ENCODE data around the gene NOTCH3.

NOTCH3 gene

DNA sequence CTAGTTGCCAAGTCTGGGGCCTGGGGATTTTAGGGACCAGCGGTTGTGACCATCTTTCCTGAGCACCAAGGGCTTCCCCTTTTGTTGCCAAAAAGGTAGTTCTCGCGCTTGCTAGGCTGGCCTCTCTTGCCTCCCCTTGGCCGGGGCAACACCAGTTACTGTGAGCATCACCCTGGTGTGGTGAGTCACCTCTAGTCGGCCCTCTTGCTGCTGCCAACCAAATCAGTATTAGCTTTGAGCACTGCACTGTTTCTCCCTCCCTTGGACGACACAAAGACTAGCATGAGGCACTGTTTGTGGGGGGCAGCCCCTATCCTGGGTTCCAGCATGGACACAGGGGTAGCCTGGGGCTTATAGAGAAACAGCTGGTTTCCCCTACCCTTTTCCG, 86.6 kb downstream of the NOTCH3 start:
- TF ChIP-seq, protein P1, sequence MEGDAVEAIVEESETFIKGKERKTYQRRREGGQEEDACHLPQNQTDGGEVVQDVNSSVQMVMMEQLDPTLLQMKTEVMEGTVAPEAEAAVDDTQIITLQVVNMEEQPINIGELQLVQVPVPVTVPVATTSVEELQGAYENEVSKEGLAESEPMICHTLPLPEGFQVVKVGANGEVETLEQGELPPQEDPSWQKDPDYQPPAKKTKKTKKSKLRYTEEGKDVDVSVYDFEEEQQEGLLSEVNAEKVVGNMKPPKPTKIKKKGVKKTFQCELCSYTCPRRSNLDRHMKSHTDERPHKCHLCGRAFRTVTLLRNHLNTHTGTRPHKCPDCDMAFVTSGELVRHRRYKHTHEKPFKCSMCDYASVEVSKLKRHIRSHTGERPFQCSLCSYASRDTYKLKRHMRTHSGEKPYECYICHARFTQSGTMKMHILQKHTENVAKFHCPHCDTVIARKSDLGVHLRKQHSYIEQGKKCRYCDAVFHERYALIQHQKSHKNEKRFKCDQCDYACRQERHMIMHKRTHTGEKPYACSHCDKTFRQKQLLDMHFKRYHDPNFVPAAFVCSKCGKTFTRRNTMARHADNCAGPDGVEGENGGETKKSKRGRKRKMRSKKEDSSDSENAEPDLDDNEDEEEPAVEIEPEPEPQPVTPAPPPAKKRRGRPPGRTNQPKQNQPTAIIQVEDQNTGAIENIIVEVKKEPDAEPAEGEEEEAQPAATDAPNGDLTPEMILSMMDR (IDR thresholded peaks at IDR 0.05; ENCODE audit: low read depth, low read length) = no peak

DNA sequence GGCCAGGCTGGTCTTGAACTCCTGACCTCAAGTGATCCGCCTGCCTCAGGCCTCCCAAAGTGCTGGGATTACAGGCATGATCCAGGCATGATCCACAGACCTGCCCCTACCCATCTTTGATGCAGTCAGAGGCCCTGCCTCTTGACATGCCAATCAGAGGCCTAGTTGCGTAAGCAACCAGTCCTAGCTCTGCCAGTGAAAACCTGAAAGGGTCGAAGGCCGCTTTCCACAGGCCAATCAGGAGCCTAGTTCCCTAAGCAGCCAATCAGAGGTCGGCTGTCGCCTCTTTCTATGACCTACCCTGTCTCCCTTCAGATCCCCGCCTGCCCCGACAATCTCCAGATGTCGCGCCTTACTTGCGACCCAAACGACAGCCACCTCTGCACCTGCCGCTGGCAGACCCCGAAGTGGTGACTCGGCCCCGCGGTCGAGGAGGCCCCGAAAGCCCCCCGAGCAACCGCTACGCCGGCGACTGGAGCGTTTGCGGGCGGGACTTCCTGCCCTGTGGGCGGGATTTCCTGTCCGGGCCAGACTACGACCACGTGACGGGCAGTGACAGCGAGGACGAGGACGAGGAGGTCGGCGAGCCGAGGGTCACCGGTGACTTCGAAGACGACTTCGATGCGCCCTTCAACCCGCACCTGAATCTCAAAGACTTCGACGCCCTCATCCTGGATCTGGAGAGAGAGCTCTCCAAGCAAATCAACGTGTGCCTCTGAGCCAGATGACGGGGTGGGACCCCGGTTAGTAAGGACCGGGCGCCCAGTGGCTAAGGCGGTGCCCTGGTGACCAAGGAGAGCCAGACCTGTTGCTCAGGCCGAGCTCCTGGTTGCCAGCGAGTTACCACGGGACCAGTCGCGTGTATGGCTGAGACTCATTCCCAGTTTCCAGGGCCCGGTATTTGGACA, 87.3 kb downstream of the NOTCH3 start:
- TF ChIP-seq, protein P1 (IDR thresholded peaks at IDR 0.05; ENCODE audit: low read depth, low read length) = no peak
- no peak overlapping the region for H3K4me3 ChIP-seq (ENCODE audit: low read depth, low read length)

More for the DNA sequence above, 86.6 kb downstream of the NOTCH3 start:
- no peak overlapping the region for H3K4me3 ChIP-seq (ENCODE audit: low read depth, low read length)

DNA sequence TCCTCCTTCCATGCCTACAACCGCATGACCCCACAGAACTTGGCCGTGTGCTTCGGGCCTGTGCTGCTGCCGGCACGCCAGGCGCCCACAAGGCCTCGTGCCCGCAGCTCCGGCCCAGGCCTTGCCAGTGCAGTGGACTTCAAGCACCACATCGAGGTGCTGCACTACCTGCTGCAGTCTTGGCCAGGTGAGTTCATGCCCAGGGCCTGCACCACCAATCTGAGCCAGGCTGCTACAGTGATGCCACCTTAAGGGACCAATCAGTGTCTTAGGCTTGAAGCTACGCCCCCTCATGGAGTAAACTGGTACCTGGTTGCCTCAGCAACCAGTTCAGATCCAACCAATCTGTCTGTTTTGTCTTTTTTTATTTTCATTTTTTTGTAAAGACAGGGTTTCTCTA, 88.4 kb downstream of the NOTCH3 start:
- H3K4me3 ChIP-seq (ENCODE audit: low read depth, low read length) = no peak overlapping the region
- TF ChIP-seq, protein P1 (IDR thresholded peaks at IDR 0.05; ENCODE audit: low read depth, low read length) = no peak

DNA sequence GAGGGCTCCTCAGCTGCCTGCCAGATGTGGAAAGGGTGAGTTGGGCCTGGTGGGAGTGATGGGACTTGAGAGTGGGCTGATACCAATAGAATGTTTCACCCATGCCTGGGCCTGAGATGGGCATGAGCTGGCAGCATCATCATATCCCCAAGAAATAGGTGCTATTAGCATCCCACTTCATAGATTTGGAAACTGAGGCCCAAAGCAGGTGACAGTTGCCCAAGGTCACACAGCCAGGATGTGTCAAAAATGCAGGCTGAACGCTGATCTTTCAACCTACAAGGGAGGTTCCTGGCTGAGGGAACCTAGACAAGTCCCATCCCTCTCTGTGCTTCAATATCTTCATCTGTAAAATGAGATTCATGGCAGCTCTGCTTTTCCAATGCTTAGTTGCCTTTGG, 89.0 kb downstream of the NOTCH3 start:
- TF ChIP-seq, protein P1 (IDR thresholded peaks at IDR 0.05; ENCODE audit: low read depth, low read length) = no peak

DNA sequence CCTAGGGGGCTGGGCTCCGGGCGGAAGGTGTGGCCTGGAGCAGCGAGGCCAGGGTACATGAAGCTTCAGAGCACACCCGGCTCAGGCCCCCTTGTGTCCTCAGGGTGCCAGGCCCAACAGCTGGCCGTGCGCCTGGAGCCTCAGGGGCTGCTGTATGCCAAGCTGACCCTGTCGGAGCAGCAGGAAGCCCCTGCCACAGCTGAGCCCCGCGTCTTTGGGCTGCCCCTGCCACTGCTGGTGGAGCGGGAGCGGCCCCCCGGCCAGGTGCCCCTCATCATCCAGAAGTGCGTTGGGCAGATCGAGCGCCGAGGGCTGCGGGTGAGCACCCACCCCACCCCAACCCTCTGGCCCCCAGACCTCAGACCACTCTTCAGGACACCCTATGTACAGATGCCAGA, 90.4 kb downstream of the NOTCH3 start:
- H3K4me3 ChIP-seq (ENCODE audit: low read depth, low read length) = no peak overlapping the region
- TF ChIP-seq, protein P1 (IDR thresholded peaks at IDR 0.05; ENCODE audit: low read depth, low read length) = no peak

More for the DNA sequence above, 89.0 kb downstream of the NOTCH3 start:
- no peak overlapping the region for H3K4me3 ChIP-seq (ENCODE audit: low read depth, low read length)

DNA sequence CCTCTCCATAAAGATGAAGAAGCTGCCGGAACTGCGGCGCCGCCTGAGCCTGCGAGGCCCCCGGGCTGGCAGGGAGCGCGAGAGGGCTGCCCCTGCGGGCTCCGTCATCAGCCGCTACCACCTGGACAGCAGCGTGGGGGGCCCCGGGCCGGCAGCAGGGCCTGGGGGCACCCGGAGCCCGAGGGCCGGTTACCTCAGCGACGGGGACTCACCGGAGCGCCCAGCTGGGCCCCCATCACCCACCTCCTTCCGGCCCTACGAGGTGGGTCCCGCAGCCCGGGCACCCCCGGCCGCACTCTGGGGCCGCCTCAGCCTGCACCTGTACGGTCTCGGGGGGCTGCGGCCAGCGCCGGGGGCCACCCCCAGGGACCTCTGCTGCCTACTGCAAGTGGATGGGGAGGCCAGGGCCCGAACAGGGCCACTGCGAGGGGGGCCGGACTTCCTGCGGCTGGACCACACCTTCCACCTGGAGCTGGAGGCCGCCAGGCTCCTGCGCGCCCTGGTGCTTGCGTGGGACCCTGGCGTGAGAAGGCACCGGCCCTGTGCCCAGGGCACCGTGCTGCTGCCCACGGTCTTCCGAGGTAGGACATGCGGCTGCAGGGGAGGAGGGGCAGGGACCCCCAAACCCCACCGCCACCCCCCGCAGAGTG, 90.9 kb downstream of the NOTCH3 start:
- TF ChIP-seq, protein P1 (IDR thresholded peaks at IDR 0.05; ENCODE audit: low read depth, low read length) = no peak
- H3K4me3 ChIP-seq (ENCODE audit: low read depth, low read length) = no peak overlapping the region
